AG04449 (cell line): ENCODE measurements around the gene SLCO1B3.

Experiments used
- CTCF ChIA-PET: fragments of 350-600 bp; formaldehyde crosslinking; extraction: SDS; loops from one replicate; lab custom pipeline; 2021; ENCODE audit warnings: antibody characterized with exemption; lab: Yijun Ruan, JAX
- POLR2A ChIA-PET: fragments of 400-600, 350-600 bp; formaldehyde crosslinking; extraction: SDS; loops from one replicate; lab custom pipeline; 2020; ENCODE audit warnings: antibody characterized with exemption, inconsistent platforms; lab: Yijun Ruan, JAX
- DNase-seq: peaks from one replicate; pipeline ENCODE4 v3.0.0-alpha.2; 2010; ENCODE audit warnings: low read depth, low spot score
- H3K4me3 ChIP-seq: 2 replicates; pipeline ENCODE4 v1.5.1; 2011; ENCODE audit warnings: low read depth, mild to moderate bottlenecking, control low read depth, low read length
- CTCF ChIP-seq: IDR thresholded peaks from one replicate; pipeline ENCODE4 v1.5.1; 2011; ENCODE audit warnings: mild to moderate bottlenecking, moderate library complexity, low read length, control low read depth, inconsistent platforms; ENCODE audit not compliant: insufficient read depth; ENCODE audit errors: missing control alignments

SLCO1B3 gene

GRCh38 chr12:20963762-20964161 is 153.3 kb downstream of the SLCO1B3 start:
- DNase-seq = no peak
- H3K4me3 ChIP-seq = no peak overlapping the region
- ChIA-PET CTCF (no interaction called here), POLR2A (no interaction called here)
- no peak for TF ChIP-seq CTCF
